Uterus (tissue), 4 donors: ENCODE data around the gene TAF6. TPM values are rescaled to one million over a fixed set of nuclear protein-coding genes. Genes with fewer than 3 reads are reported as not detected.

Source experiments
- DNase-seq, 2 donors: peaks; one replicate each; pipeline ENCODE4 v3.0.0-alpha.2; 2019 to 2020
- H3K27ac ChIP-seq, 2 donors: fragments of 200-600 bp; sonication (generic); 1 replicate in 1 of 2; 2 replicates in 1 of 2; pipeline ENCODE4 v1.5.1; 2016 to 2018
- H3K27me3 ChIP-seq, 2 donors: fragments of 200-600 bp; sonication (generic); one replicate each; pipeline ENCODE4 v1.5.1; 2018 to 2019; ENCODE audit warnings: control low read depth in 1 of 2
- H3K36me3 ChIP-seq, 2 donors: fragments of 200-600 bp; sonication (generic); one replicate each; pipeline ENCODE4 v1.5.1; 2019; ENCODE audit warnings: control low read depth in 1 of 2
- H3K4me1 ChIP-seq, 2 donors: fragments of 200-600 bp; sonication (generic); one replicate each; pipeline ENCODE4 v1.5.1; 2018 to 2019; ENCODE audit warnings: control low read depth in 1 of 2
- H3K4me3 ChIP-seq, 2 donors: fragments of 200-600 bp; sonication (generic); 1 replicate in 1 of 2; 2 replicates in 1 of 2; pipeline ENCODE4 v1.5.1; 2018 to 2019; ENCODE audit warnings: mild to moderate bottlenecking in 1 of 2
- H3K9me3 ChIP-seq, 2 donors: fragments of 200-600 bp; sonication (generic); one replicate each; pipeline ENCODE4 v1.5.1; 2019; ENCODE audit warnings: control low read depth in 1 of 2
- CTCF ChIP-seq, 4 experiments: fragments of 200-600 bp in 2 of 4; fragments of 450-650 bp in 2 of 4; sonication (generic) in 2 of 4; IDR thresholded peaks; one replicate each; pipeline ENCODE4 v1.5.1; 2016 to 2019; ENCODE audit warnings: antibody characterized with exemption in 4 of 4, mild to moderate bottlenecking in 2 of 4, moderate library complexity in 1 of 4
- POLR2A ChIP-seq, 2 donors: fragments of 450-650 bp; IDR thresholded peaks; one replicate each; pipeline ENCODE4 v1.6.1; 2016; ENCODE audit warnings: antibody characterized with exemption in 2 of 2, mild to moderate bottlenecking in 1 of 2, moderate library complexity in 1 of 2
- intact Hi-C: fragments of 100-400 bp; cut with DNase I; formaldehyde crosslinking; loops from one replicate; pipeline ENCODE4 v1.15.1; 2023; ENCODE audit warnings: low total_unique reads
- total RNA-seq, 4 donors: library from RNA; depleted of rRNA in 3 of 4; stranded (reverse); fragments of >200 nt in 3 of 4; gene quantifications; one replicate each; pipeline versions ENCODE4 v1.1.0 to v1.2.4, GENCODE V29; 2014 to 2023
- donor health status: DM: yes; HTN: yes; CAD: no.

TAF6 gene
- total RNA-seq, 4 donors from 2014 or later: 23.5 to 68.9 (median 67.7) TPM

DNA sequence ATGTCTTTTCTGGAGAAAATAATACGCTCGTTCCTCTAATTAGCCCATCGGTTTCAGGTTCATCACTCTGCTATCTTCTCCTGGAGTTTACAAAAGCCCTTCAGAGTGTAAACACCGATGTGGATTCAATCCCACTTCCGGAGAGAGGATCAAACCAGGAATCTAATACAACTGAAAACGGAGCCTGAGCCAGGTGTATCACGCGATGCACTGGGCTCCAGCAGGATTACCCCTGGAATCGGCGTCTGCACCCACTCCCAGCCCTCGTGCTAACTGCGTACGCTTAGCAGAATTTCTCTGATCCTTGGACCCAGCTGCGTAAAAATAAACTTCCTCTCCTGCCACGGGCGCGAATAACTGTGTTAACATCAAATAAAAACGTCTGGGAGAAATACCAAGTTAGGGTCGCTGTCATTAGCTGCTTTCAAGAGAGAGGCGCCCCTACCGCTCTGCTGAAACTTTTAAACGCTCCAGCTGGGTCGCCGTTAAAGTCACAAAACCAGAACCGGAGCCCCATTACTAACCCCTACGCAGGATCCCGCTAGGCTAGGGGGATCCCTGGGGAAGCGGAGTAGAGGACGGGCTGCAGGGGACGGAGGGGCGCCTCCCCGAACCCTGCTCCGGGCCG is 38.1 kb downstream of the TAF6 start:
- peak overlapping the region; percentile 75 to 97 for H3K4me3 ChIP-seq
- no peaks in the 10 kb centered on the region for H3K4me1 ChIP-seq
- TF ChIP-seq POLR2A (IDR thresholded peaks at IDR 0.05) (no peak), CTCF (IDR thresholded peaks at IDR 0.05) (no peak)
- intact Hi-C loops: loop anchor here (2.0 kb wide), 1 partner anchor 46 kb away; the partner anchor contains the start of gene MBLAC1
- no peaks in the 10 kb centered on the region for H3K27me3 ChIP-seq
- H3K27ac ChIP-seq: peak overlapping the region; percentile 73 to 84
- H3K36me3 ChIP-seq: no peaks in the 10 kb centered on the region
- H3K9me3 ChIP-seq: no peaks in the 10 kb centered on the region
- no peak for DNase-seq

DNA sequence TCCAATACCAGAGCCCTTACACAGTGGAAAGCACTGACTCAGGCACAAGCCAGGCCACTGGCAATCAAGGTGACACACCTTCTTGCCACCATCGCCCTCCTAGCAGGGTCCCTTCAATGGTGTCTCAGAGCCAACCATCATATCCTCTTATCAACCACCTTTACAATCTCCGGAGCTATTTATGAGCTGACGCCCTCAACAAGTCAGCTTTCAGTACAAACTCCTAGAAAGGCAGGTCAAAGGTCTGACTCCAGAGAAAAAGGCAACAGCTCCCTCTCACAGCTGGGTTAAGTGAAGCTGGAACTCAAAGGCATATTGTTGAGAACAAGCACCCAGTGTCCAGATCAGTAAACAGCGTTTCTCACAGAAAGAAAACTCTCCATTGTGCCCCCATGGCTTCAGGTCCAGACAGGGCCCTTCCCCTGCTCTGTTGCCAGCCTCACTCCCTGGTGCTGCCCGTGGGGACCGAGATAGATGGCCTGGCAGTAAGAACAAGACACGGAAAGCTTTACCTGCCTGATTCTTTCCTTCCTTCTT is 40.1 kb downstream of the TAF6 start:
- intact Hi-C loops: no loop called here
- no peak for DNase-seq
- no peaks in the 10 kb centered on the region for H3K4me1 ChIP-seq

GRCh38 chr7:100077205-100077604 is 42.0 kb downstream of the TAF6 start:
- no peak overlapping the region for H3K4me3 ChIP-seq
- H3K27ac ChIP-seq: no peak overlapping the region
- DNase-seq: no peak
- intact Hi-C loops: no loop called here
- TF ChIP-seq CTCF (IDR thresholded peaks at IDR 0.05) (no peak), POLR2A (IDR thresholded peaks at IDR 0.05) (no peak)
- no peaks in the 10 kb centered on the region for H3K27me3 ChIP-seq
- no peaks in the 10 kb centered on the region for H3K4me1 ChIP-seq
- no peaks in the 10 kb centered on the region for H3K36me3 ChIP-seq
- peaks cover 0 to 4% of the 10 kb centered on the region in 2 donors for H3K9me3 ChIP-seq

More for the DNA sequence above, 40.1 kb downstream of the TAF6 start:
- Histone ChIP-seq H3K36me3 (no peaks in the 10 kb centered on the region), H3K9me3 (no peaks in the 10 kb centered on the region), H3K27ac (no peak overlapping the region), H3K4me3 (no peak overlapping the region), H3K27me3 (no peaks in the 10 kb centered on the region)
- TF ChIP-seq POLR2A (IDR thresholded peaks at IDR 0.05): no peak
- TF ChIP-seq CTCF (IDR thresholded peaks at IDR 0.05): no peak

- DNase-seq: no peak
- Histone ChIP-seq H3K9me3 (peaks cover 0 to 22% of the 10 kb centered on the region in 2 donors), H3K4me3 (no peak overlapping the region), H3K36me3 (no peaks in the 10 kb centered on the region), H3K4me1 (no peaks in the 10 kb centered on the region), H3K27me3 (no peaks in the 10 kb centered on the region), H3K27ac (no peak overlapping the region)
- TF ChIP-seq POLR2A (IDR thresholded peaks at IDR 0.05) (no peak), CTCF (IDR thresholded peaks at IDR 0.05) (no peak)
- intact Hi-C loops: no loop called here
Measured at GRCh38 chr7:100075418-100075817, 43.7 kb downstream of the TAF6 start.

DNA sequence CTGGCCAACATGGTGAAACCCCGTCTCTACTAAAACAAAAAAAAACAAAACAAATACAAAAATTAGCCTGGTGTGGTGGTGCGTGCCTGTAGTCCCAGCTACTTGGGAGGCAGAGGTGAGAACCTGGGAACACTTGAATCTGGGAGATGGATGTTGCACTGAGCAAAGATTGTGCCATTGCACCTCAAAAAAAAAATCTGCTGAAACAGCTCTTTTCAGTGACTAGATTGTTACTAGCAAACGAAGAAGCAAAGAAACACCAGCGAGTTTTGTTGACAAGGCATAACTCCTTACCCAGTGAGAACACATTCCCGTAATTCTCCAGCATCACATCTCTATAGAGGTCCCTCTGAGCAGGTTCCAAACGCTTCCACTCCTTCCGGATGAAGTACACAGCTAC is 44.3 kb downstream of the TAF6 start:
- Histone ChIP-seq H3K36me3 (no peaks in the 10 kb centered on the region), H3K27me3 (no peaks in the 10 kb centered on the region), H3K9me3 (peaks cover 0 to 22% of the 10 kb centered on the region in 2 donors), H3K4me3 (no peak overlapping the region), H3K27ac (no peak overlapping the region), H3K4me1 (no peaks in the 10 kb centered on the region)
- no peak for DNase-seq
- TF ChIP-seq POLR2A (IDR thresholded peaks at IDR 0.05) (no peak), CTCF (IDR thresholded peaks at IDR 0.05) (no peak)
- intact Hi-C loops: no loop called here
